Kidney epithelial cell (primary cell): Measurements from ENCODE around the gene REX1BD. TPM values are rescaled to one million over a fixed set of nuclear protein-coding genes. Genes with fewer than 3 reads are reported as not detected.
A peak's percentile ranks its signal among the peaks of the same experiment; 100 is the strongest.

ENCODE experiments used
- DNase-seq: peaks from one replicate; pipeline ENCODE4 v3.0.0-alpha.2; 2010; ENCODE audit warnings: low read depth
- H3K27me3 ChIP-seq: 2 replicates; pipeline ENCODE4 v1.6.0; 2011; ENCODE audit warnings: low read length; ENCODE audit not compliant: control insufficient read depth, insufficient read depth
- H3K36me3 ChIP-seq: 2 replicates; pipeline ENCODE4 v1.5.1; 2011; ENCODE audit warnings: low read length; ENCODE audit not compliant: control insufficient read depth, insufficient read depth
- H3K4me3 ChIP-seq: 2 replicates; pipeline ENCODE4 v1.5.1; 2011; ENCODE audit warnings: low read depth, mild to moderate bottlenecking, control low read depth, low read length
- total RNA-seq: library from RNA; depleted of rRNA; stranded (reverse); fragments of >200 nt; gene quantifications from 2 replicates; pipeline ENCODE4 v1.2.3, GENCODE V29; 2015
- TF ChIP-seq, protein P1 (sequence below): IDR thresholded peaks from 2 replicates; pipeline ENCODE4 v1.5.1; 2011; ENCODE audit warnings: mild to moderate bottlenecking, moderate library complexity, low read length, control low read depth, inconsistent platforms; ENCODE audit not compliant: insufficient read depth, poor library complexity, severe bottlenecking

The REX1BD gene
- total RNA-seq, 1 donor from 2014 or later = 136 TPM

GRCh38 chr19:18603958-18604819 lies 15.6 kb downstream of the REX1BD start:
- TF ChIP-seq, protein P1, sequence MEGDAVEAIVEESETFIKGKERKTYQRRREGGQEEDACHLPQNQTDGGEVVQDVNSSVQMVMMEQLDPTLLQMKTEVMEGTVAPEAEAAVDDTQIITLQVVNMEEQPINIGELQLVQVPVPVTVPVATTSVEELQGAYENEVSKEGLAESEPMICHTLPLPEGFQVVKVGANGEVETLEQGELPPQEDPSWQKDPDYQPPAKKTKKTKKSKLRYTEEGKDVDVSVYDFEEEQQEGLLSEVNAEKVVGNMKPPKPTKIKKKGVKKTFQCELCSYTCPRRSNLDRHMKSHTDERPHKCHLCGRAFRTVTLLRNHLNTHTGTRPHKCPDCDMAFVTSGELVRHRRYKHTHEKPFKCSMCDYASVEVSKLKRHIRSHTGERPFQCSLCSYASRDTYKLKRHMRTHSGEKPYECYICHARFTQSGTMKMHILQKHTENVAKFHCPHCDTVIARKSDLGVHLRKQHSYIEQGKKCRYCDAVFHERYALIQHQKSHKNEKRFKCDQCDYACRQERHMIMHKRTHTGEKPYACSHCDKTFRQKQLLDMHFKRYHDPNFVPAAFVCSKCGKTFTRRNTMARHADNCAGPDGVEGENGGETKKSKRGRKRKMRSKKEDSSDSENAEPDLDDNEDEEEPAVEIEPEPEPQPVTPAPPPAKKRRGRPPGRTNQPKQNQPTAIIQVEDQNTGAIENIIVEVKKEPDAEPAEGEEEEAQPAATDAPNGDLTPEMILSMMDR = no peak
- DNase-seq = no peak
- Histone ChIP-seq H3K4me3 (no peak overlapping the region), H3K36me3 (no peaks in the 10 kb centered on the region), H3K27me3 (peaks cover 64% of the 10 kb centered on the region)

DNA sequence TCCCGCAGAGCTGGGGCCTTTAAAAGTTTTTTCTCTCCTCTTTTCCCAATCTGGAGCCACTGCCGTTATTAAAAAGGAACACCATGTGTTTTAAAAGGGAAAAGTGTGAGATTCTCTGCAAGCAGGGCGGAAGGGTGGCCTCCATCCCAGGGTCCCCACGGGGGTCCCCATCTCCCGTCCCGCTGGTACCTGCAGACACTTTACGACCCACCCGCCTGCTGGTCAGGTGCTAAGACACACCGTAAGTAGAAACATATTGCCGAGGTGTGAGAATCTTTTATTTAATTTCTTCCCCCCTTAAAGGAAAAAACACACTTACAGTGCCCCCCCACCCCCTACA lies 16.2 kb downstream of the REX1BD start:
- Histone ChIP-seq H3K36me3 (no peaks in the 10 kb centered on the region), H3K4me3 (no peak overlapping the region), H3K27me3 (peaks cover 65% of the 10 kb centered on the region)
- no peak for DNase-seq
- TF ChIP-seq, protein P1 = no peak

- TF ChIP-seq, protein P1 = no peak
- H3K4me3 ChIP-seq = no peak overlapping the region
Observed at GRCh38 chr19:18605196-18605545, 16.6 kb downstream of the REX1BD start.

DNA sequence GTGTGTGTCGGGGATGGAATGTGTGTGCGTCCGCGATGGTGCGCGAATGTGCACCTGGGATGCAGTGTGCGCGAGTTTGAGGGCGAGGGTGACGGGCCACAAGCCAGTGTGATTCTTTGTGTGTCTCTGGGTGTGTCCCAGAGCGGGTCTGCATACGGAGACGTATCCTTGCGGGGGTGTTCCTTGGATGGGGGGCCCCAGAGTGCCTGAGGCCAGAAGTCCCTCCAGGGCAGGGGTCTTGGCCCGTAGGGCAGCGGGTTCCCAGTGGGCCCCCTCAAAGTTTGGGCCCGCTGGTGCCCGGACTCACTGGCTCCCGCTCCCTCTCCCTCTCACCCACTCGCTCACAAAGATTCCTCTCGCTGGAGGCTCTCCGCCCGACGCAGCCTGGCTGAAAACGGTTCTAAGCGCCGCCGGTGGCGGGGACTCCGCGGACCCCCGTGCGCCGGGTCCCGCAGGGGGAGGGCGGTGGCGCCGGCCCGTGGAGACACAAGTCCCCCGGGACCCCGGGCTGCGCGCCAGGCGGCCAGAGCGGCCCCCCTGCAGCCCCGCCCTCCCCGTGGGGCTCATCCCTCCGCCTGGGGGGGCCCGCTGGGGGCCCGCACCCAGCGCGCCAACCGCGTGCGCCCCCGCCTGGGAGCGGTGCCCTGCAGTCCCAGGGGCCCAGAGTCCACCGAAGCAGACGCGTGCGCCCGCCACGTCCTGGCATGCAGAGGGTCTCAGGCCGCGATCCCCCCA lies 17.1 kb downstream of the REX1BD start:
- no peak for DNase-seq
- Histone ChIP-seq H3K27me3 (peaks cover 75% of the 10 kb centered on the region), H3K36me3 (no peaks in the 10 kb centered on the region), H3K4me3 (peak overlapping the region; percentile 19)
- TF ChIP-seq, protein P1 = no peak

More at GRCh38 chr19:18605196-18605545, 16.6 kb downstream of the REX1BD start:
- DNase-seq = no peak
- Histone ChIP-seq H3K27me3 (peaks cover 69% of the 10 kb centered on the region), H3K36me3 (no peaks in the 10 kb centered on the region)

- Histone ChIP-seq H3K27me3 (peaks cover 82% of the 10 kb centered on the region), H3K36me3 (no peaks in the 10 kb centered on the region), H3K4me3 (peak within 1 kb of the TSS; percentile 19)
- TF ChIP-seq, protein P1 = no peak
- no peak for DNase-seq
Observed at GRCh38 chr19:18606281-18607225, 18.0 kb downstream of the REX1BD start, which contains the start of gene CRLF1. CRLF1 (minus strand) TSS chr19:18606799; CDS start chr19:18606656, 143 bp downstream.
